Endodermal cell (in vitro differentiated cells): ENCODE measurements around the gene SPACA4. TPM values are rescaled to one million over a fixed set of nuclear protein-coding genes. Genes with fewer than 3 reads are reported as not detected.

Source experiments
- DNase-seq: peaks from one replicate; pipeline ENCODE4 v3.0.0-alpha.2; 2017
- H3K27ac ChIP-seq: 2 replicates; pipeline ENCODE4 v1.5.1; 2013; ENCODE audit warnings: mild to moderate bottlenecking, low read depth, low read length, moderate library complexity
- H3K27me3 ChIP-seq: 2 replicates; pipeline ENCODE4 v1.6.1; 2013; ENCODE audit warnings: mild to moderate bottlenecking, low read length, moderate library complexity; ENCODE audit not compliant: insufficient read depth, control insufficient read depth, poor library complexity, severe bottlenecking
- H3K36me3 ChIP-seq: 2 replicates; pipeline ENCODE4 v1.7.0; 2013; ENCODE audit warnings: mild to moderate bottlenecking, low read length, moderate library complexity; ENCODE audit not compliant: control insufficient read depth, insufficient read depth
- H3K4me1 ChIP-seq: one replicate; pipeline ENCODE4 v1.7.0; 2013; ENCODE audit warnings: low read length; ENCODE audit not compliant: control insufficient read depth, insufficient read depth
- H3K4me3 ChIP-seq: 2 replicates; pipeline ENCODE4 v1.5.1; 2013; ENCODE audit warnings: mild to moderate bottlenecking, low read length, moderate library complexity
- H3K9ac ChIP-seq: 2 replicates; pipeline ENCODE4 v1.6.1; 2013; ENCODE audit warnings: mild to moderate bottlenecking, low read length, moderate library complexity; ENCODE audit not compliant: poor library complexity, severe bottlenecking; ENCODE audit errors: extremely low read depth
- H3K9me3 ChIP-seq: 2 replicates; pipeline ENCODE4 v1.6.1; 2013; ENCODE audit warnings: mild to moderate bottlenecking, low read length, moderate library complexity; ENCODE audit not compliant: control insufficient read depth
- H3K27ac Mint-ChIP-seq: 2 replicates; pipeline ENCODE4 v1.8.0; 2020; ENCODE audit warnings: mixed read lengths
- H3K27me3 Mint-ChIP-seq: 2 replicates; pipeline ENCODE4 v1.8.0; 2021; ENCODE audit warnings: mild to moderate bottlenecking, mixed read lengths; ENCODE audit not compliant: insufficient read depth
- H3K36me3 Mint-ChIP-seq: 2 replicates; pipeline ENCODE4 v1.8.0; 2020; ENCODE audit warnings: low read depth, mixed read lengths
- H3K4me1 Mint-ChIP-seq: 2 replicates; pipeline ENCODE4 v1.8.0; 2020; ENCODE audit warnings: mixed read lengths
- H3K4me3 Mint-ChIP-seq: 2 replicates; pipeline ENCODE4 v1.8.0; 2020; ENCODE audit warnings: mild to moderate bottlenecking, moderate library complexity, mixed read lengths
- H3K9me3 Mint-ChIP-seq: 2 replicates; pipeline ENCODE4 v1.8.0; 2020; ENCODE audit warnings: mild to moderate bottlenecking, mixed read lengths
- WGBS, 2 experiments: methylation state at CpG; one replicate each; pipeline versions ENCODE4 v1.1.5 to v1.1.7; 2013; ENCODE audit warnings: missing lambda C conversion rate in 2 of 2, mixed read lengths in 1 of 2; ENCODE audit not compliant: insufficient coverage in 1 of 2, insufficient read length in 1 of 2; 5-methylcytosine and 5-hydroxymethylcytosine counted together
- total RNA-seq, 2 donors: library from RNA; stranded (reverse); fragmentation: NEBNext Ultra II Directional in 1 of 2; extraction: Animal tissue kit (Norgen Biotek cat#: 25700) in 1 of 2; gene quantifications; 2 replicates in 1 of 2; 3 replicates in 1 of 2; pipeline ENCODE4 v1.2.1, GENCODE V29; 2021
- TF ChIP-seq, protein P1 (sequence below): fragments of 200-600 bp; sonication (generic); conservative IDR thresholded peaks from 2 replicates; pipeline ENCODE4 v1.5.0; 2021; ENCODE audit warnings: antibody characterized with exemption, mild to moderate bottlenecking

Gene SPACA4
- total RNA-seq, 2 donors from 2014 or later: not detected

DNA sequence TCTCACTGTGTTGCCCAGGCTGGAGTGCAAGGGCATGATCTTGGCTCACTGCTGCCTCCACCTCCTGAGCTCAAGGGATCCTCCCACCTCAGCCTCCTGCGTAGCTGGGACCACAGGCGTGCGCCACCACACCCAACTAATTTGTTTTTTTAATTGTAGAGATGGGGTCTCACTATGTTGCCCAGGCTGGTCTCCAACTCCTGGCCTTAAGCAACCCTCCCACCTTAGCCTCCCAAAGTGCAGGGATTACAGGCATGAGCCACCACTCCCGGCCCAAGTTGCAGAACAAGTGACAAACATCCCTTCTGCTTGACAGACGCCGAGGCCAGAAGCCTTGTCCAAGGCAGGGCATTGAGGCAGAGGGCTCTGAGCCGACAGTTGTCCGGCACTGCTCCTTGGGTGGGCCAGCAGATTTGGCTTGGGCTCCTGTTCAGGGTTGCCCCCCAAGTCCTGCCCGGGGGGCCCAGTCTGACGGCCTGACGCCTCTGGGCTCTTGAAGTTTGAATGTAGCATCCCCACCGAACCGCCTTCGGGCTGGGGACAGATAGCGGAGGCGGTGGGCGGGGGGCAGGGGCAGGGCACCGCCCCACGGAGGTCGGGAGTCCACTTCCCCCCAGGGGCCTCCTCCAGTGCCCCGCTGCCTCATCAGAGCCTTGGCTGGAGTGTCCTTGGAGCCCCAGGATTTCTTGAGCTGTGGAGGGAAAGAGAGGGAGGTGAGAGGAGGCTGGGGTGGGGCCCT is 5.7 kb upstream of the SPACA4 start:
- no peak overlapping the region for H3K4me3 Mint-ChIP-seq

DNA sequence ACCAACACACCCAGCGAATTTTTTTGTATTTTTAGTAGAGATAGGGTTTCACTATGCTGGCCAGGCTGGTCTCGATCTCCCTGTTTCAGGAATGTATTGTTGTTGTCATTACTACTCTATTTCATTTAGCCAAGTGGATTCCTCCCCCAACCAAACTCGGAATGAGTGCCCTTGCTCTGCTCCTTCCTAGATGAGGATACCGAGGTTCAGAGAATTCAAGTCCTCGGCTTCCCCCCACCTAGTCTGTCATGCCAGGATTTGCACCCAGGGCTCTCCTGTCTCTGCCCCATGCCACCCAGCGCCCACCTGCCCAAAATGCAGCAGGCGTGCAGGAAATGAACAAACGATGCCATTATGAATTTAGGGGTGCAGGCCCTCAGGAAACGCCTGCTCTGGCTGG is 3.5 kb upstream of the SPACA4 start:
- no peak overlapping the region for H3K9ac ChIP-seq
- H3K36me3 ChIP-seq: no peaks in the 10 kb centered on the region
- Mint-ChIP-seq H3K4me3 (no peak overlapping the region), H3K27me3 (peaks cover 3% of the 10 kb centered on the region), H3K9me3 (no peaks in the 10 kb centered on the region), H3K36me3 (no peaks in the 10 kb centered on the region), H3K4me1 (no peaks in the 10 kb centered on the region), H3K27ac (no peak overlapping the region)
- 91 to 94% methylated on average over 6 to 8 of the region's 9 CpGs for WGBS, 2 experiments
- no peak overlapping the region for H3K27ac ChIP-seq
- no peaks in the 10 kb centered on the region for H3K9me3 ChIP-seq
- H3K4me1 ChIP-seq: no peaks in the 10 kb centered on the region
- no peak overlapping the region for H3K4me3 ChIP-seq
- TF ChIP-seq, protein P1, sequence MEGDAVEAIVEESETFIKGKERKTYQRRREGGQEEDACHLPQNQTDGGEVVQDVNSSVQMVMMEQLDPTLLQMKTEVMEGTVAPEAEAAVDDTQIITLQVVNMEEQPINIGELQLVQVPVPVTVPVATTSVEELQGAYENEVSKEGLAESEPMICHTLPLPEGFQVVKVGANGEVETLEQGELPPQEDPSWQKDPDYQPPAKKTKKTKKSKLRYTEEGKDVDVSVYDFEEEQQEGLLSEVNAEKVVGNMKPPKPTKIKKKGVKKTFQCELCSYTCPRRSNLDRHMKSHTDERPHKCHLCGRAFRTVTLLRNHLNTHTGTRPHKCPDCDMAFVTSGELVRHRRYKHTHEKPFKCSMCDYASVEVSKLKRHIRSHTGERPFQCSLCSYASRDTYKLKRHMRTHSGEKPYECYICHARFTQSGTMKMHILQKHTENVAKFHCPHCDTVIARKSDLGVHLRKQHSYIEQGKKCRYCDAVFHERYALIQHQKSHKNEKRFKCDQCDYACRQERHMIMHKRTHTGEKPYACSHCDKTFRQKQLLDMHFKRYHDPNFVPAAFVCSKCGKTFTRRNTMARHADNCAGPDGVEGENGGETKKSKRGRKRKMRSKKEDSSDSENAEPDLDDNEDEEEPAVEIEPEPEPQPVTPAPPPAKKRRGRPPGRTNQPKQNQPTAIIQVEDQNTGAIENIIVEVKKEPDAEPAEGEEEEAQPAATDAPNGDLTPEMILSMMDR: no peak
- H3K27me3 ChIP-seq: no peaks in the 10 kb centered on the region
- DNase-seq: no peak

More for the DNA sequence above, 5.7 kb upstream of the SPACA4 start:
- Histone ChIP-seq H3K9me3 (no peaks in the 10 kb centered on the region), H3K27ac (no peak overlapping the region), H3K4me1 (no peaks in the 10 kb centered on the region), H3K36me3 (no peaks in the 10 kb centered on the region), H3K27me3 (no peaks in the 10 kb centered on the region), H3K4me3 (no peak overlapping the region), H3K9ac (no peak overlapping the region)
- Mint-ChIP-seq H3K4me1 (no peaks in the 10 kb centered on the region), H3K27ac (no peak overlapping the region), H3K27me3 (peaks cover 3% of the 10 kb centered on the region), H3K36me3 (no peaks in the 10 kb centered on the region), H3K9me3 (no peaks in the 10 kb centered on the region)
- WGBS, 2 experiments: 88 to 91% methylated on average over 6 to 18 of the region's 21 CpGs
- TF ChIP-seq, protein P1: no peak
- no peak for DNase-seq

DNA sequence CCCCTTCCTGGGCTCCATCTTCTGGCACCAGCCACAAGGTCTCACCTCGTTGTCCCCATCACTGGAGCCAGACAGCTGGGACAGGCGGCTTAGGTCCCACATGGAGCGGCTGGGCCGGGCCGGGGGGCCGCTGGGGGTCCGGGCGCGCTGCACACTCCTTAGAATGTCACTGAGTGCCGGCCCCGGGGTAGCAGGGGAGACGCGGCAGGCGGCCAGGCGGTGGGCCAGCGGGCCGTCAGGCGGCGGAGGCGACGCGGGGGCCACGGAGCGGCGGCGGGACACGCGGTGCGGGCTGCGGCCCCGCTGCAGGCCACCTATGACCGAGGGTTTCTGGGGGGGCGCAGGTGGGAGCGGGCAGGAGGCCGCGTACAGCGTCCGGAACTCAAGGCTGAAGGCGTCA is 3.1 kb upstream of the SPACA4 start:
- H3K4me3 ChIP-seq: no peak overlapping the region
- H3K36me3 ChIP-seq: no peaks in the 10 kb centered on the region
- H3K4me1 ChIP-seq: no peaks in the 10 kb centered on the region
- Mint-ChIP-seq H3K27ac (no peak overlapping the region), H3K27me3 (peaks cover 3% of the 10 kb centered on the region), H3K9me3 (no peaks in the 10 kb centered on the region), H3K4me1 (no peaks in the 10 kb centered on the region), H3K4me3 (no peak overlapping the region), H3K36me3 (no peaks in the 10 kb centered on the region)
- 96 to 98% methylated on average over 37 to 39 of the region's 39 CpGs for WGBS, 2 experiments
- TF ChIP-seq, protein P1: no peak
- H3K9me3 ChIP-seq: no peaks in the 10 kb centered on the region
- H3K27me3 ChIP-seq: no peaks in the 10 kb centered on the region
- no peak overlapping the region for H3K9ac ChIP-seq
- H3K27ac ChIP-seq: no peak overlapping the region
- no peak for DNase-seq
